GM18505 (cell line): ENCODE measurements around the gene COL8A1.
"Not testable (repeated sequence)": the region's sequence is repeated elsewhere in the genome, so short reads cannot be mapped to it uniquely, and the experiment has no call there.

Experiments
- ATAC-seq: cut with Tn5 transposase; IDR thresholded peaks from one replicate; pipeline ENCODE4 v1.9.1; 2021; ENCODE audit not compliant: unreplicated experiment
- POLR2A ChIP-seq: IDR thresholded peaks from 4 replicates; pipeline ENCODE4 v1.6.1; 2011; ENCODE audit warnings: borderline replicate concordance; ENCODE audit not compliant: insufficient read depth, insufficient read length; ENCODE audit errors: extremely low read depth

COL8A1 gene

GRCh38 chr3:99838755-99839154 lies 200.4 kb downstream of the COL8A1 start:
- no peak for TF ChIP-seq POLR2A
- no peak for ATAC-seq

- ATAC-seq: no peak
- no peak for TF ChIP-seq POLR2A
Measured at GRCh38 chr3:99839613-99840012, 201.2 kb downstream of the COL8A1 start.

GRCh38 chr3:99841949-99842348 lies 203.6 kb downstream of the COL8A1 start:
- not testable (repeated sequence) for ATAC-seq

- ATAC-seq: no peak
- no peak for TF ChIP-seq POLR2A
Measured at GRCh38 chr3:99842826-99843589, 204.6 kb downstream of the COL8A1 start.

- no peak for TF ChIP-seq POLR2A
- no peak for ATAC-seq
Measured at GRCh38 chr3:99843590-99844258, 205.3 kb downstream of the COL8A1 start.

- ATAC-seq: no peak
- TF ChIP-seq POLR2A: no peak
Measured at GRCh38 chr3:99845331-99845730, 206.9 kb downstream of the COL8A1 start.

GRCh38 chr3:99845999-99846398 lies 207.6 kb downstream of the COL8A1 start:
- ATAC-seq: no peak
- TF ChIP-seq POLR2A: no peak

GRCh38 chr3:99846477-99847160 lies 208.2 kb downstream of the COL8A1 start:
- no peak for TF ChIP-seq POLR2A
- ATAC-seq: no peak

GRCh38 chr3:99848433-99848832 lies 210.0 kb downstream of the COL8A1 start:
- no peak for ATAC-seq

More at GRCh38 chr3:99848433-99848832, 210.0 kb downstream of the COL8A1 start:
- TF ChIP-seq POLR2A: no peak
